Cortex of kidney (tissue), 1 donor: ENCODE results near the gene POU2AF1.

Experiments
- DNase-seq: peaks from one replicate; lab custom pipeline; 2025; lab: John Stamatoyannopoulos, UW

POU2AF1 gene

DNA sequence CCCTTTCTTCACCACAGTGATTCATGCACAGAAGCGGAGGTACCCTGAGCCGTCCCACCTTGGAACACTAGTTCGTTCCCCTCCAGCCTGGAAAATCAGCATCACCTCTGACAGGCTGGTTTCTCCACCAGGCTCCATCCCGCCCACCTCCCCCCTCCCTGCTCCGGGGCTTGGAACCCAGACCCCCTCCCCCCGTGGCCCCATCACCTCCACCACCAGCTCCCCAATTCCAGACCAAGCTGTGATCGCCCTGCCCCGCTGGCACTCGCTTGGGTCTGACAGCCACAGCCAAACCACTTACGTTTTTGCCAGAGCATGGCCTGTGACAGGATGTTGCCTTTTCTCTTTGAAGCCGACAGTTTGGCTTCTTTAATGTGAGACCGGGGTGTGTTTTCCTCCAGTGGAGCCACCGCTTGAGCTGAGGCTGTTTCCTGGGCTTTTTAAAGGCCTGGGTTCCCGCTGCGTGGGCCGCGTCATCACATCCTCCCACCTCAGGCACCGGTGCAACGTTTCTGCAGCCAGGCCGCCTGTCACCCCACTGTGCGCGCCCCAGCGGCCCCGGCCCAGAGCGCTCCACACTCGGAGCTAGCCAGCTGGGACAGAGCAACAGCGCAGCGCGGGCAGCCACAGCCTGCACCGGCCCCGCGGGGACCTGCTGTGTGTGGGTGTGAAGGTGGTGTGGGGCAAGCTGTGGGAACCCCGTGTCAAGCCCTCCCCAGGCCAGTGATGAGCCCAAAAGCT is at the start of gene POU2AF1:
Gene POU2AF1, minus strand, starts transcription at position 415 of the 741 bp plus-strand sequence. Its CDS starts 98 bp downstream, at position 317.
- no peak for DNase-seq

- no peak for DNase-seq
Measured at GRCh38 chr11:111428113-111428876, 49.2 kb upstream of the POU2AF1 start.

GRCh38 chr11:111427471-111427912 is 48.4 kb upstream of the POU2AF1 start:
- DNase-seq = no peak

DNA sequence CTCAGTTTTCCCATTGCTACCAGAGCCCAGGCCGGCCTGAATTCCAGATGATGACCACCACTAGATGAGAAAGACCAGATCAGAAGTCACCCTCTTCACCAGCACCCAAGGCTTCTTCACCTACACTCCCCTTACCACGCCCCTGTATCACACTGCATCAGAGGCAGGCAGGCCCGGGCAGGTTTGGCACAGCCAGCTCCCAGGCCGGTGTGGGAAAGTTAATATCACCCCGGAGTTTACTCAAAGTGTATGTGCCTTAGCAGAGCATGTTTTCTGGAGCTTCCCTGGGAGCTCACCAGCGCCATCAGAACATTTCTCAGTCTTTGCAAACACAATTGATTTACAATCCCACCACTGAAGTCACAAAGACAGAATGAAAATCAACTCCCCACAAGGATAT is 47.5 kb upstream of the POU2AF1 start:
- no peak for DNase-seq

GRCh38 chr11:111423250-111423615 is 44.2 kb upstream of the POU2AF1 start:
- no peak for DNase-seq

GRCh38 chr11:111422494-111423249 is 43.6 kb upstream of the POU2AF1 start:
- DNase-seq = no peak

DNA sequence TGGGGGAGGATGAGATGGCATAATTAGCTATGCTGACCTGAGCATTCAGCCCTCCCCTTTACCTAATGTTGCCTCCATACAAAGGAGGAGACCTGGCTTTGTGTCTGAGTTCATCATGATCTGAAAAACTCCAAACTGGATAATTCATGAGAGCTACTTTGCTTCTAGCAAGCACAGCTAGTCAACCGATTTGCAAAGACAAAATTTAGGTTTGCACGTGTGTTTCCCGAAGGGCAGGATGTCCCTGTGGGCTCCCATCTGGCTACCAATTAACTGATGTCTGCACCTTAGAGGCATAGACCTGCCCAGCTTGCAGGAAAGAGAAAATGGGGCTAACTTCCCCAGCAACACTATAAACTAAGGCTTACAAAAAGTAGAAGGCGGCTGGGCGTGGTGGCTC is 42.2 kb upstream of the POU2AF1 start:
- DNase-seq = no peak

- no peak for DNase-seq
Measured at GRCh38 chr11:111419641-111420327, 40.7 kb upstream of the POU2AF1 start.

DNA sequence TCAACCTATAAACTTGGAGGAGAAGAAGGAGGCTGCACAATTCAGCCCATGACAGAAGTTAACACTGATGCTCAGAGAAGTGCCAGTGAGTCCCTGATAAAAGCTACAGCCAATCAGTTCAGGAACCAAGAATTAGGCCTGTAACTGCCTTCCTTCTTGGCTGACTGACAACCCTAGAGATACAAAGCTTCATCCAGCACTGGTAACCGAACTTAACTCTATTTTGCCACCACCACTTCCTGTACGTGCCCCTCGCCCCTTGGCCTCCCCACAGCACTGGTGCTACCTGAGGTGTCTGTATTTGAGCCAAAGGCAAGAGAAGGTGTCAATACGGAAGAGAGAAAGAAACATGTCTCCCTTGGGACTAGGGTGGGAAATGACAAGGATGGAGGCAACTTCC is 40.1 kb upstream of the POU2AF1 start:
- no peak for DNase-seq

GRCh38 chr11:111418436-111418787 is 39.3 kb upstream of the POU2AF1 start:
- DNase-seq = no peak

- DNase-seq = no peak
Measured at GRCh38 chr11:111417766-111418435, 38.8 kb upstream of the POU2AF1 start.

DNA sequence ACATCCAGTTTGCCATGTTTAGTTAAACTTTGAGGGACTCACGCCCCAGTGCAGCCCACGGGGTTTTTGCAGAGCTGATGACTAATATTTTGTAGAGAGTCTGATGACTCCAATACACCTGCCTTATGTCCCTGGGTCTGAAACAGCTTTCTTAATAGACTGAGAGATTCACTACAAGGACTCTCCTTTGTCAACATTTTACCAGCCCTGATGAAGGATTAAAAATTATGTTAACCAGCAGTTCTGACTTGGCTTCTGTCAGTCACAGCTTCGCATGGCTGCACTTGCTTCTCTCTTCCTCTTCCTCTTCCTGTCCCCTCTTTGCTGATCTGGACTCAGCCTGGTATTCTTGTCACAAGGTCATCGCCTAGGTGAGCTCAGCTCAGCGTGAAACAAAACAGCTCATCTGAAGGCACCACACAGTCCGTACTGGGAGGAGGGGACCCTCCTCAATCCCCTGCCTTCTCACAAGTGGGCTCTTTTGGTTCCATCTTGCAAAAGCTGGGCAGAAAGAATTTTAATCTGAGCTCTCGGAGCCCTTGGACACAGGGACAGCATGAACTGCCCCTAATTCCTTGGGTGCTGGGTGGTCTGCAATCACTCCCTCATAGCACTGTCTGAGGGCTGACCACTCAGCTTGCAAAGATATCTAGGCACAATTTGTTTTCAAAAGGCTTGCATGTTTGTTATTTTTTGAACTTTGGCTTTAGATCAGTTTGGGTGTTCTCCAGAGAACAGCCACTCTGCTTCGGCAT is 38.1 kb upstream of the POU2AF1 start:
- no peak for DNase-seq

DNA sequence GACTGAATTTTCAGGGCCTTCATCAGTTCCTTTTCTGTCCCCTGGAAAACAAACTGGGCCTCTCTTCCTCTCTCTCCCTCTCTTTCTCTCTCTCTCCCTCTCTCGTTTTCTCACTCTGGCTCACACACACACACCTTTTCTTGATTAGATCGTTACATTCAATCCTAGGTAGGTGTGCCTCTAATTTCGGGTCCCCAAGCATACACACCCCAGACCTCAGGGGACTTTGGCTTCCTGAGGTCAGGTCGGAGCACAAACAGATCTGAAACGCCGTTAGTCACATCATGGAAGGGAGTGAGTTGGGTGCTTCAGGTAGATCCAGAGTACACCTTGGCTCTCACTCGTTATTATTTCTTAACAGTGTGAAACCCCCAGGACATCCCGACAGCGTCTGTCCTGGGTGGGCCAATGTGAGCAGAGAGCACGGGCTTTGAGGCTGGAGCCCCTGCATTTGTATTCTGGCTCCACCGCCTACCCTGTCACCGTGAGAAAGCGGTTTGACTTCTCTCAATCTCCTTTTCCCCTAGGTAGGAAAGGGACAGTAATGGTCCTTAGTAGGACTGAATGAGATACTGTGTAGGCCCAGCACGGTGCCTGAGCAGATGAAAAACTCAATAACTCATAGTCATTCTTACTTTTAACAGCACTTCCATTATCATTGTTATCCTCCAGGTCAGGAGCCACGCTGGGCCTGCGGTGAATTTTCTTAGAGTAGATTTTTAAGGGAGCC is 37.3 kb upstream of the POU2AF1 start:
- DNase-seq = no peak

DNA sequence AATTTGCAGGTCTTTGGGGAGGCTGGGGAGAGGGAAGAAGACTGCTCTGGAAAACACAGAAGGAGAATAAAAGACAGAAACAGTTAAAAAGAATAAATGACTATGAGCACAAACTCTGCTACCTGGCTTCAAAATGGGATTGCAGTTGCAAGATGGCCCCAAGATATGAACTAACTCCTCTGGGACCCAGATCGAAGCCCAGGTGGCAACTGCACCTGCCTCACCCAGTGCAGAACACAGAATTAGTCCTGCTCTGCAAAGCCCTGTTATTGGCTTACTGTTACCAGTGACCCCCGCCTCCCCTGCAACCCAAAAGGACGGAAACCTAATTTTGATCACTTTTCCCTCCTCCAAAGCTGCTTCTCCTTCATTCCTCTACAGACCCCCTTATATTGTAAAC is 35.9 kb upstream of the POU2AF1 start:
- DNase-seq = no peak

- DNase-seq = no peak
Measured at GRCh38 chr11:111414267-111414931, 35.3 kb upstream of the POU2AF1 start.

DNA sequence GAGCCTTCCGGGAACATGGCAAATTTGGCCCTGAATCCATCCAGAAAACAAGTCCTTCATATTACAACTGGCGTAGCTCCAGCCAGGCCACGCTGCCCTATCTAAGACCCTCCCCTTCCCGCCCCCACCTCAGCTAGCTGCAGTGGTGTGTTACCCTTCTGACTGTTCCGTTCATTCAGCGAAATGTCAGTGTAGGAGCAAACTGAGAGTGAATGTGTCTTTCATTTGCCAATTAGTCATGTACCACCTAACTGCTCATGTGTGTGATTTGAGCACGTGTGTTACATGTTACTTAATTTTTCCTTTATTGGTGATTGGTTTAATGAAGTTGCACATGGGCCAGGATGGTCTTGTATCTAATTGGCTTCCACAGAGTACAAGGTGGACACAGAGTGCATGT is 34.8 kb upstream of the POU2AF1 start:
- DNase-seq = no peak

- DNase-seq = no peak
Measured at GRCh38 chr11:111412293-111412692, 33.2 kb upstream of the POU2AF1 start.

- DNase-seq = no peak
Measured at GRCh38 chr11:111411456-111411855, 32.4 kb upstream of the POU2AF1 start.

DNA sequence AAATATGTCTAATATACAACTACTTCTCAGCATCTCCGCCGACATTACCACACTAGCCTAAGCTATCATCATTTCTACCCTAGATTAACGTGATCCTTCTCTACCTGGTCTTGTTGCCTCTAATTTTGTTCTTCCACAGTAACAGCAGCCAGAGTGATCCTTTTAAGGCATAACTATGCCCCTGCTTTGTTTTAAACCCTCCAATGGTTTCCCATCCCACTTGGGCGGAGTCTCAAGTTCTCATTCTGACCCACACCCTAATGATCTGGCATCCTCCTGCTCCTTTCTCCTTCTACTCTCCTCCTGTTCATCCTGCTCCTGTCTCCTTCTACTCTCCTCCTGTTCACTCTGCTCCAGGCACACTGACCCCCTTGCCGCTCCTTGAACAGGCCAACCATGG is 31.9 kb upstream of the POU2AF1 start:
- DNase-seq = no peak

- DNase-seq = no peak
Measured at GRCh38 chr11:111409915-111410314, 30.8 kb upstream of the POU2AF1 start.
